ENCODE measurements around the gene CUL1.

DNA sequence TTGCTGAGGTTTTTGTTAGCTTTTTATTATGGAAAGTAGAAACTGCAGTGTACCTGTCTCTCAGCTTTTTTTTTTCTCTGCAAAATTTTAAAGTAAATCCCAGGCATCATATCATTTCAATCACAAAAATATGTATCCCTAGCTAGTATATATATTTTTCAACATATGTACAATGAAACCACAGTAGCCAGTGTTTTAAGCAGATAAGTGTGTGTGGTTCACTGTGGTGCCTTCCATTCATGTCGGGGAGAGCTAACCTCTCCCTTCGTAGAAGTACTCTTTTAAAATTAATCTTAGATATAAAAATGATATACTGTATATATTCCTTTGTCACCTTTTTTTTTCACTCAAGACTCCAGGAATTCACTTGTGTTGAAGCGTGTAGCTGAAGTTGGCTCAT is 22.7 kb downstream of the CUL1 start:
- TF ChIP-seq, protein P1, sequence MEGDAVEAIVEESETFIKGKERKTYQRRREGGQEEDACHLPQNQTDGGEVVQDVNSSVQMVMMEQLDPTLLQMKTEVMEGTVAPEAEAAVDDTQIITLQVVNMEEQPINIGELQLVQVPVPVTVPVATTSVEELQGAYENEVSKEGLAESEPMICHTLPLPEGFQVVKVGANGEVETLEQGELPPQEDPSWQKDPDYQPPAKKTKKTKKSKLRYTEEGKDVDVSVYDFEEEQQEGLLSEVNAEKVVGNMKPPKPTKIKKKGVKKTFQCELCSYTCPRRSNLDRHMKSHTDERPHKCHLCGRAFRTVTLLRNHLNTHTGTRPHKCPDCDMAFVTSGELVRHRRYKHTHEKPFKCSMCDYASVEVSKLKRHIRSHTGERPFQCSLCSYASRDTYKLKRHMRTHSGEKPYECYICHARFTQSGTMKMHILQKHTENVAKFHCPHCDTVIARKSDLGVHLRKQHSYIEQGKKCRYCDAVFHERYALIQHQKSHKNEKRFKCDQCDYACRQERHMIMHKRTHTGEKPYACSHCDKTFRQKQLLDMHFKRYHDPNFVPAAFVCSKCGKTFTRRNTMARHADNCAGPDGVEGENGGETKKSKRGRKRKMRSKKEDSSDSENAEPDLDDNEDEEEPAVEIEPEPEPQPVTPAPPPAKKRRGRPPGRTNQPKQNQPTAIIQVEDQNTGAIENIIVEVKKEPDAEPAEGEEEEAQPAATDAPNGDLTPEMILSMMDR (IDR thresholded peaks at IDR 0.05) = no peak
- TF ChIP-seq ZFX (IDR thresholded peaks at IDR 0.05; ENCODE audit: borderline replicate concordance) = no peak
